HepG2 (cell line): Measurements from ENCODE around the gene MRGPRG. TPM values are rescaled to one million over a fixed set of nuclear protein-coding genes. Genes with fewer than 3 reads are reported as not detected.

Experiments used
- ATAC-seq: fragments of 200-7000 bp; cut with Tn5 transposase; 3 replicates; pipeline ENCODE4 v1.9.1; 2020; ENCODE audit warnings: mild to moderate bottlenecking, moderate library complexity
- BruUV-seq: library from RNA; stranded (reverse); fragments of 400-500 nt; replicated peaks from 2 replicates; lab custom pipeline; 2021; lab: Mats Ljungman, UMichigan
- CTCF ChIA-PET: fragments of 300-600 bp; formaldehyde crosslinking; extraction: SDS; loops from one replicate; lab custom pipeline; 2021; ENCODE audit warnings: low total read pairs, inconsistent platforms, low intra/inter-chr PET ratio; lab: Yijun Ruan, JAX
- POLR2A ChIA-PET: fragments of 350-600 bp; sonication (Branson Sonifier 250); formaldehyde crosslinking; loops from one replicate; lab custom pipeline; 2020; ENCODE audit warnings: antibody characterized with exemption, inconsistent platforms; lab: Yijun Ruan, JAX
- DNase-seq: peaks from one replicate; pipeline ENCODE4 v3.0.0-alpha.2; 2015; ENCODE audit warnings: low spot score
- FAIRE-seq: peaks from 3 replicates; lab custom pipeline; 2011; peaks lifted over from hg19 to GRCh38; lab: Jason Lieb, UNC
- H2AFZ ChIP-seq: one replicate; pipeline ENCODE4 v1.6.1; 2011; ENCODE audit warnings: low read length, inconsistent platforms
- H3K27ac ChIP-seq: fragments of 300-600 bp; 3 replicates; pipeline ENCODE4 v1.8.0; 2011; ENCODE audit warnings: mixed run types, mild to moderate bottlenecking, mixed read lengths, low read length, inconsistent platforms; ENCODE audit not compliant: insufficient read depth; ENCODE audit errors: extremely low read length
- H3K27me3 ChIP-seq, 2 experiments: fragments of 200-600 bp in 1 of 2; 2 replicates in 1 of 2; 3 replicates in 1 of 2; pipeline versions ENCODE4 v1.6.0 to v1.8.0; 2011; ENCODE audit warnings: low read length in 2 of 2, mild to moderate bottlenecking in 2 of 2, moderate library complexity in 2 of 2, inconsistent platforms in 1 of 2; ENCODE audit not compliant: insufficient read depth in 2 of 2, control insufficient read depth in 1 of 2
- H3K36me3 ChIP-seq, 2 experiments: fragments of 200-600 bp in 1 of 2; replicated peaks in 1 of 2; 2 replicates in 1 of 2; 3 replicates in 1 of 2; pipeline versions ENCODE4 v1.5.1 to v1.8.0; 2011; ENCODE audit warnings: low read length in 2 of 2, inconsistent platforms in 1 of 2; ENCODE audit not compliant: insufficient read depth in 2 of 2, control insufficient read depth in 1 of 2
- H3K4me1 ChIP-seq: 2 replicates; pipeline ENCODE4 v1.5.1; 2012; ENCODE audit warnings: low read length, inconsistent platforms; ENCODE audit not compliant: insufficient read depth
- H3K4me2 ChIP-seq: 2 replicates; pipeline ENCODE4 v1.6.0; 2011; ENCODE audit warnings: low read depth, low read length, inconsistent platforms
- H3K4me3 ChIP-seq, 3 experiments: fragments of 200-600 bp in 1 of 3; sonication (generic), shearing (Covaris generic) in 1 of 3; replicated peaks in 1 of 3; 2 replicates each; pipeline ENCODE4 v1.5.1; 2011 to 2016; ENCODE audit warnings: low read length in 3 of 3, inconsistent platforms in 2 of 3, low read depth in 2 of 3, mild to moderate bottlenecking in 2 of 3, control low read depth in 1 of 3, mixed read lengths in 1 of 3; ENCODE audit not compliant: insufficient read depth in 1 of 3
- H3K79me2 ChIP-seq: one replicate; pipeline ENCODE4 v1.6.1; 2011; ENCODE audit warnings: low read length, inconsistent platforms; ENCODE audit not compliant: insufficient read depth
- H3K9ac ChIP-seq: 2 replicates; pipeline ENCODE4 v1.6.0; 2011; ENCODE audit warnings: mild to moderate bottlenecking, low read depth, low read length, inconsistent platforms; ENCODE audit not compliant: insufficient read depth
- H3K9me3 ChIP-seq: 2 replicates; pipeline ENCODE4 v1.5.1; 2012; ENCODE audit warnings: mild to moderate bottlenecking, low read length
- H4K20me1 ChIP-seq: 2 replicates; pipeline ENCODE4 v1.6.0; 2011; ENCODE audit warnings: inconsistent platforms, mild to moderate bottlenecking, low read length, moderate library complexity; ENCODE audit not compliant: insufficient read depth
- MED1 ChIP-seq: sonication (generic); formaldehyde crosslinking; IDR thresholded peaks from 2 replicates; pipeline ENCODE4 v1.4.0; 2020; ENCODE audit warnings: missing genetic modification reagents
- PHF8 ChIP-seq: sonication (generic); formaldehyde crosslinking; IDR thresholded peaks from 2 replicates; pipeline ENCODE4 v1.5.0; 2020; ENCODE audit warnings: missing genetic modification reagents
- REPIN1 ChIP-seq: sonication (generic); formaldehyde crosslinking; IDR thresholded peaks from 2 replicates; pipeline ENCODE4 v1.8.0; 2022; ENCODE audit warnings: missing genetic modification reagents, low read depth, mild to moderate bottlenecking, borderline replicate concordance
- THAP11 ChIP-seq: IDR thresholded peaks from 2 replicates; pipeline ENCODE4 v1.6.1; 2016; ENCODE audit warnings: missing biosample characterization, missing genetic modification reagents
- ZMYM4 ChIP-seq: sonication (generic); formaldehyde crosslinking; IDR thresholded peaks from 2 replicates; pipeline ENCODE4 v1.8.1; 2023; ENCODE audit warnings: mild to moderate bottlenecking, missing genetic modification reagents
- ZNF142 ChIP-seq: sonication (generic); formaldehyde crosslinking; IDR thresholded peaks from 2 replicates; pipeline ENCODE4 v1.4.0; 2020; ENCODE audit warnings: missing genetic modification reagents
- ZNF562 ChIP-seq: sonication (generic); formaldehyde crosslinking; IDR thresholded peaks from 2 replicates; pipeline ENCODE4 v1.8.0; 2022; ENCODE audit warnings: missing genetic modification reagents, borderline replicate concordance
- WGBS: methylation state at CpG from one replicate; pipeline ENCODE4 v1.1.6; 2017; ENCODE audit warnings: low lambda C conversion rate; 5-methylcytosine and 5-hydroxymethylcytosine counted together
- in situ Hi-C: cut with HindIII; loops from 2 replicates; pipeline ENCODE4 v1.10.0; 2017; ENCODE audit warnings: low pct_unique_long_range_greater_than_20kb; ENCODE audit not compliant: extremely low pct_ligation_motif_present
- intact Hi-C: fragments of 100-400 bp; cut with micrococcal nuclease; formaldehyde crosslinking; loops from one replicate; pipeline ENCODE4 v1.10.0; 2022; ENCODE audit not compliant: unreplicated experiment
- polyA plus RNA-seq, 8 experiments: library from polyadenylated mRNA; depleted of rRNA in 3 of 8; stranded (reverse) in 7 of 8; unstranded in 1 of 8; fragments of >200 nt; fragmentation: Illumina TruSeq in 4 of 8; extraction: Trizol in 4 of 8; gene quantifications; 2 replicates each; pipeline versions ENCODE4 v1.2.1 to v1.2.3, GENCODE V29; 2011 to 2016; ENCODE audit warnings: low read depth in 4 of 8, missing spikeins in 1 of 8, mixed read lengths in 1 of 8; ENCODE audit not compliant: insufficient read depth in 1 of 8
- total RNA-seq, 5 experiments: library from RNA; depleted of rRNA; stranded (reverse); fragments of >200 nt; fragmentation: Illumina TruSeq; extraction: Trizol; gene quantifications; 2 replicates each; pipeline ENCODE4 v1.2.3, GENCODE V29; 2016; ENCODE audit warnings: low read depth in 1 of 5

MRGPRG gene
- total and polyA plus RNA-seq, 2 of the 13 experiments (the other 11 are each of a cell fraction or from before 2014, with no cell fraction given), result not detected

- Histone ChIP-seq H3K79me2 (no peaks in the 10 kb centered on the region), H3K9ac (no peak overlapping the region), H3K27me3 (peaks cover 30 to 88% of the 10 kb centered on the region in 2 experiments; a peak in 4 of 5 replicates), H4K20me1 (0 out of 2 replicates have a peak, but pooled peaks cover 7% of the 10 kb centered on the region), H3K4me3 (no peak overlapping the region), H3K27ac (no peak overlapping the region), H3K4me1 (no peaks in the 10 kb centered on the region), H3K9me3 (no peaks in the 10 kb centered on the region), H2AFZ (no peak overlapping the region), H3K36me3 (no peaks in the 10 kb centered on the region), H3K4me2 (no peak overlapping the region)
- intact Hi-C loops, result no loop called here
- ChIA-PET CTCF (no interaction called here), POLR2A (no interaction called here)
- ATAC-seq (no peak), DNase-seq (no peak), FAIRE-seq (no peak)
- TF ChIP-seq THAP11, result no peak
- no peak for TF ChIP-seq PHF8
- no peak for TF ChIP-seq ZNF142 (CRISPR knock-in tag)
- TF ChIP-seq REPIN1 (CRISPR knock-in tag), result no peak
- no peak for TF ChIP-seq ZMYM4 (CRISPR knock-in tag)
- no peak for TF ChIP-seq MED1
- no peak for TF ChIP-seq ZNF562 (CRISPR knock-in tag)
- 0% methylated on average over 1 of the region's 8 CpGs for WGBS
- no TSS peak for BruUV-seq
- in situ Hi-C loops, result no loop called here
These were observed 20.6 kb downstream of the MRGPRG start for GRCh38 chr11:3197878-3198528.
